Heart left ventricle (tissue), 13 donors: ENCODE data around the gene AMMECR1.

Experiments
- POLR2A ChIP-seq, 2 donors: fragments of 450-650 bp; IDR thresholded peaks; one replicate each; pipeline ENCODE4 v1.6.1; 2017; ENCODE audit warnings: antibody characterized with exemption in 2 of 2, mild to moderate bottlenecking in 2 of 2, moderate library complexity in 2 of 2
- TF ChIP-seq, protein P1 (sequence below), 12 donors: fragments of 200-600 bp; sonication (generic) in 4 of 12; IDR thresholded peaks; one replicate each; pipeline versions ENCODE4 v1.5.0 to v1.8.0; 2018 to 2022; ENCODE audit warnings: antibody characterized with exemption in 12 of 12, mild to moderate bottlenecking in 5 of 12
- donor health status: ischemic (EF 13 %, LVEDD 7.1; RV severe dilation, severe dysfunction).
- donor health status: DM: no; HTN: yes; CAD: no.
- donor health status: DM: no; HTN: no; CAD: no.
- donor health status: ischemic (EF 25% LVEDD 6.9; RV normal size, moderate dysfunction).
- donor health status: ischemic (EF 25% LVEDD 5.7; RV mildly dilated, moderate dysfunction).
- donor health status: ischemic (EF 35%, LVEDD 5.7; RV mildly dilated, moderate dysfunction).
- donor health status: nonischemic (EF 11% LVEDD 7.7; RV severe dilation, severe dysfunction).
- donor health status: DM: yes; HTN: yes; CAD: no.
- donor health status: PGD.
- donor health status: ischemic (EF 29% LVEDD 5.4; RV normal size, mild dysfunction).
- donor health status: nonischemic (EF 23%, LVEDD 6.1; RV moderate dilation, normal function).

DNA sequence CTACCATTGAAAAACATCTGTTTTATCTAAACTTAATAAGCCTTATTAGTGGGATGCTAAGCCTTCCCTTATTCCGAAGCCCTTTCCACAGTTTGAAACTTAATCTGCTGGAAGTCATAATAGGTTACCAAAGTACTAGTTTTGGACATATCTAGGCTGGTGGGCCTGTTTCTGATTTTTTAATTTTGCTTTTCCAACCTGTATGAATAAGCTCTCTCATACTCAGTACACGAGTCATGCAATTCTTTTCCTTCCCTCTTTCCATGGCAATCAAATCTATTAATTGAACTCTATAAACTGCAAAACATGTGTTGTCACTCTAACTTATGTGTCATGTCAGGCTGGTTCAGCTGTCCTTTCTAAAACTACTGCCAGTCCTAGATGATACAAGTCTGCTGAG is 91.0 kb downstream of the AMMECR1 start:
- TF ChIP-seq POLR2A (IDR thresholded peaks at IDR 0.05) = no peak
- TF ChIP-seq, protein P1, sequence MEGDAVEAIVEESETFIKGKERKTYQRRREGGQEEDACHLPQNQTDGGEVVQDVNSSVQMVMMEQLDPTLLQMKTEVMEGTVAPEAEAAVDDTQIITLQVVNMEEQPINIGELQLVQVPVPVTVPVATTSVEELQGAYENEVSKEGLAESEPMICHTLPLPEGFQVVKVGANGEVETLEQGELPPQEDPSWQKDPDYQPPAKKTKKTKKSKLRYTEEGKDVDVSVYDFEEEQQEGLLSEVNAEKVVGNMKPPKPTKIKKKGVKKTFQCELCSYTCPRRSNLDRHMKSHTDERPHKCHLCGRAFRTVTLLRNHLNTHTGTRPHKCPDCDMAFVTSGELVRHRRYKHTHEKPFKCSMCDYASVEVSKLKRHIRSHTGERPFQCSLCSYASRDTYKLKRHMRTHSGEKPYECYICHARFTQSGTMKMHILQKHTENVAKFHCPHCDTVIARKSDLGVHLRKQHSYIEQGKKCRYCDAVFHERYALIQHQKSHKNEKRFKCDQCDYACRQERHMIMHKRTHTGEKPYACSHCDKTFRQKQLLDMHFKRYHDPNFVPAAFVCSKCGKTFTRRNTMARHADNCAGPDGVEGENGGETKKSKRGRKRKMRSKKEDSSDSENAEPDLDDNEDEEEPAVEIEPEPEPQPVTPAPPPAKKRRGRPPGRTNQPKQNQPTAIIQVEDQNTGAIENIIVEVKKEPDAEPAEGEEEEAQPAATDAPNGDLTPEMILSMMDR (IDR thresholded peaks at IDR 0.05) = no peak
